ENCODE data around the gene SNX8.
A peak's percentile ranks its signal among the peaks of the same experiment; 100 is the strongest.

SNX8 gene

GRCh38 chr7:2222516-2222915 is 91.7 kb downstream of the SNX8 start:
- no peak overlapping the region for H2BK12ac ChIP-seq (ENCODE audit: low read length)
- H3K36me3 ChIP-seq (replicated peaks in 1 of 2; ENCODE audit: control insufficient read depth in 2 of 2, insufficient read depth in 2 of 2, low read length in 2 of 2) = peaks cover 61 to 86% of the 10 kb centered on the region in 2 donors
- H3K79me1 ChIP-seq (ENCODE audit: low read depth, low read length) = peaks cover 25% of the 10 kb centered on the region
- H3K27me3 ChIP-seq (ENCODE audit: control insufficient read depth in 3 of 3, insufficient read depth in 3 of 3, low read depth in 1 of 3, low read length in 3 of 3) = no peaks in the 10 kb centered on the region
- no peak overlapping the region for H2BK5ac ChIP-seq (ENCODE audit: low read length)
- H3K9ac ChIP-seq (ENCODE audit: low read depth, low read length, poor library complexity) = no peak overlapping the region
- H3K27ac ChIP-seq (replicated peaks; ENCODE audit: low read length) = no peak overlapping the region
- H3K4ac ChIP-seq (ENCODE audit: low read length) = no peak overlapping the region
- no peak overlapping the region for H3K4me2 ChIP-seq (ENCODE audit: insufficient read depth, low read length, poor library complexity, severe bottlenecking)
- H4K8ac ChIP-seq (ENCODE audit: low read depth, low read length) = no peak overlapping the region
- no peak for DNase-seq (ENCODE audit: low spot score)
- no peak overlapping the region for H3K18ac ChIP-seq (ENCODE audit: low read length)
- no peak overlapping the region for H2AK5ac ChIP-seq (ENCODE audit: low read depth, low read length)
- H2BK15ac ChIP-seq (ENCODE audit: low read length) = no peak overlapping the region
- peaks cover 0 to 2% of the 10 kb centered on the region in 2 donors for H3K4me1 ChIP-seq (ENCODE audit: control insufficient read depth in 2 of 2, insufficient read depth in 1 of 2, low read depth in 1 of 2, low read length in 2 of 2)
- no peak overlapping the region for H4K91ac ChIP-seq (ENCODE audit: low read depth, low read length, poor library complexity)
- H3K4me3 ChIP-seq (ENCODE audit: low read length in 2 of 2) = peak overlapping the region in 1 of 2 donors; percentile 44
- H3K23ac ChIP-seq (ENCODE audit: low read depth, low read length, poor library complexity) = peak overlapping the region; percentile 20
- WGBS, 2 donors (ENCODE audit: extremely low coverage in 2 of 2, insufficient read length in 2 of 2, insufficient replicate concordance in 1 of 2) = no CpG with 5 or more reads among the region's 22 CpGs
- H3K9me3 ChIP-seq (replicated peaks in 1 of 2; ENCODE audit: control insufficient read depth in 2 of 2, insufficient read depth in 1 of 2, low read depth in 1 of 2, low read length in 2 of 2) = no peaks in the 10 kb centered on the region
- H3K14ac ChIP-seq (ENCODE audit: low read length) = no peak overlapping the region
- no peak overlapping the region for H2BK120ac ChIP-seq (ENCODE audit: low read depth, low read length)
- H2AFZ ChIP-seq (ENCODE audit: low read length) = no peak overlapping the region

- Histone ChIP-seq H3K79me1 (ENCODE audit: low read depth, low read length) (peaks cover 24% of the 10 kb centered on the region), H2AK5ac (ENCODE audit: low read depth, low read length) (no peak overlapping the region), H3K4me1 (ENCODE audit: control insufficient read depth in 2 of 2, insufficient read depth in 1 of 2, low read depth in 1 of 2, low read length in 2 of 2) (peaks cover 0 to 2% of the 10 kb centered on the region in 2 donors), H3K23ac (ENCODE audit: low read depth, low read length, poor library complexity) (no peak overlapping the region), H3K27me3 (ENCODE audit: control insufficient read depth in 3 of 3, insufficient read depth in 3 of 3, low read depth in 1 of 3, low read length in 3 of 3) (no peaks in the 10 kb centered on the region), H3K4me3 (ENCODE audit: low read length in 2 of 2) (no peak overlapping the region), H3K4me2 (ENCODE audit: insufficient read depth, low read length, poor library complexity, severe bottlenecking) (no peak overlapping the region), H2BK12ac (ENCODE audit: low read length) (no peak overlapping the region), H3K9me3 (replicated peaks in 1 of 2; ENCODE audit: control insufficient read depth in 2 of 2, insufficient read depth in 1 of 2, low read depth in 1 of 2, low read length in 2 of 2) (peaks cover 0 to 2% of the 10 kb centered on the region in 2 donors), H2BK5ac (ENCODE audit: low read length) (peak overlapping the region; percentile 14), H3K18ac (ENCODE audit: low read length) (no peak overlapping the region), H2BK15ac (ENCODE audit: low read length) (no peak overlapping the region), H3K9ac (ENCODE audit: low read depth, low read length, poor library complexity) (no peak overlapping the region), H3K4ac (ENCODE audit: low read length) (no peak overlapping the region), H2AFZ (ENCODE audit: low read length) (no peak overlapping the region), H3K36me3 (replicated peaks in 1 of 2; ENCODE audit: control insufficient read depth in 2 of 2, insufficient read depth in 2 of 2, low read length in 2 of 2) (peaks cover 70 to 86% of the 10 kb centered on the region in 2 donors), H3K14ac (ENCODE audit: low read length) (no peak overlapping the region), H2BK120ac (ENCODE audit: low read depth, low read length) (no peak overlapping the region), H4K8ac (ENCODE audit: low read depth, low read length) (no peak overlapping the region), H4K91ac (ENCODE audit: low read depth, low read length, poor library complexity) (no peak overlapping the region), H3K27ac (replicated peaks; ENCODE audit: low read length) (no peak overlapping the region)
- DNase-seq (ENCODE audit: low spot score) = no peak
- WGBS, 2 donors (ENCODE audit: extremely low coverage in 2 of 2, insufficient read length in 2 of 2, insufficient replicate concordance in 1 of 2) = no CpG with 5 or more reads among the region's 17 CpGs
Measured at GRCh38 chr7:2220954-2221353, 93.3 kb downstream of the SNX8 start.

- Histone ChIP-seq H4K8ac (ENCODE audit: low read depth, low read length) (no peak overlapping the region), H2BK12ac (ENCODE audit: low read length) (no peak overlapping the region), H3K27ac (replicated peaks; ENCODE audit: low read length) (no peak overlapping the region), H2BK5ac (ENCODE audit: low read length) (no peak overlapping the region), H3K18ac (ENCODE audit: low read length) (no peak overlapping the region), H3K79me1 (ENCODE audit: low read depth, low read length) (peaks cover 24% of the 10 kb centered on the region), H3K36me3 (replicated peaks in 1 of 2; ENCODE audit: control insufficient read depth in 2 of 2, insufficient read depth in 2 of 2, low read length in 2 of 2) (peaks cover 74 to 86% of the 10 kb centered on the region in 2 donors), H3K4me2 (ENCODE audit: insufficient read depth, low read length, poor library complexity, severe bottlenecking) (no peak overlapping the region), H2BK15ac (ENCODE audit: low read length) (no peak overlapping the region), H3K23ac (ENCODE audit: low read depth, low read length, poor library complexity) (no peak overlapping the region), H2AK5ac (ENCODE audit: low read depth, low read length) (no peak overlapping the region), H3K9ac (ENCODE audit: low read depth, low read length, poor library complexity) (no peak overlapping the region), H3K14ac (ENCODE audit: low read length) (no peak overlapping the region), H4K91ac (ENCODE audit: low read depth, low read length, poor library complexity) (no peak overlapping the region), H3K9me3 (replicated peaks in 1 of 2; ENCODE audit: control insufficient read depth in 2 of 2, insufficient read depth in 1 of 2, low read depth in 1 of 2, low read length in 2 of 2) (peaks cover 0 to 2% of the 10 kb centered on the region in 2 donors), H2BK120ac (ENCODE audit: low read depth, low read length) (no peak overlapping the region), H3K4me3 (ENCODE audit: low read length in 2 of 2) (no peak overlapping the region), H3K27me3 (ENCODE audit: control insufficient read depth in 3 of 3, insufficient read depth in 3 of 3, low read depth in 1 of 3, low read length in 3 of 3) (no peaks in the 10 kb centered on the region), H3K4ac (ENCODE audit: low read length) (no peak overlapping the region), H3K4me1 (ENCODE audit: control insufficient read depth in 2 of 2, insufficient read depth in 1 of 2, low read depth in 1 of 2, low read length in 2 of 2) (peaks cover 0 to 2% of the 10 kb centered on the region in 2 donors), H2AFZ (ENCODE audit: low read length) (no peak overlapping the region)
- no CpG with 5 or more reads among the region's 16 CpGs for WGBS, 2 donors (ENCODE audit: extremely low coverage in 2 of 2, insufficient read length in 2 of 2, insufficient replicate concordance in 1 of 2)
- no peak for DNase-seq (ENCODE audit: low spot score)
Measured at GRCh38 chr7:2220506-2220905, 93.7 kb downstream of the SNX8 start.

- Histone ChIP-seq H3K36me3 (replicated peaks in 1 of 2; ENCODE audit: control insufficient read depth in 2 of 2, insufficient read depth in 2 of 2, low read length in 2 of 2) (peaks cover 71 to 85% of the 10 kb centered on the region in 2 donors), H3K27ac (replicated peaks; ENCODE audit: low read length) (no peak overlapping the region), H3K14ac (ENCODE audit: low read length) (peak overlapping the region; percentile 56), H3K18ac (ENCODE audit: low read length) (no peak overlapping the region), H2BK120ac (ENCODE audit: low read depth, low read length) (no peak overlapping the region), H3K27me3 (ENCODE audit: control insufficient read depth in 3 of 3, insufficient read depth in 3 of 3, low read depth in 1 of 3, low read length in 3 of 3) (no peaks in the 10 kb centered on the region), H3K23ac (ENCODE audit: low read depth, low read length, poor library complexity) (no peak overlapping the region), H3K4me2 (ENCODE audit: insufficient read depth, low read length, poor library complexity, severe bottlenecking) (no peak overlapping the region), H3K79me1 (ENCODE audit: low read depth, low read length) (peaks cover 22% of the 10 kb centered on the region), H3K9ac (ENCODE audit: low read depth, low read length, poor library complexity) (peak overlapping the region; percentile 50), H2BK12ac (ENCODE audit: low read length) (no peak overlapping the region), H3K9me3 (replicated peaks in 1 of 2; ENCODE audit: control insufficient read depth in 2 of 2, insufficient read depth in 1 of 2, low read depth in 1 of 2, low read length in 2 of 2) (peaks cover 0 to 2% of the 10 kb centered on the region in 2 donors), H2AFZ (ENCODE audit: low read length) (no peak overlapping the region), H3K4me1 (ENCODE audit: control insufficient read depth in 2 of 2, insufficient read depth in 1 of 2, low read depth in 1 of 2, low read length in 2 of 2) (peaks cover 0 to 2% of the 10 kb centered on the region in 2 donors), H3K4ac (ENCODE audit: low read length) (no peak overlapping the region), H2BK5ac (ENCODE audit: low read length) (no peak overlapping the region), H4K91ac (ENCODE audit: low read depth, low read length, poor library complexity) (peak overlapping the region; percentile 64), H3K4me3 (ENCODE audit: low read length in 2 of 2) (peak overlapping the region in 1 of 2 donors; percentile 59), H4K8ac (ENCODE audit: low read depth, low read length) (no peak overlapping the region), H2AK5ac (ENCODE audit: low read depth, low read length) (no peak overlapping the region), H2BK15ac (ENCODE audit: low read length) (no peak overlapping the region)
- no CpG with 5 or more reads among the region's 19 CpGs for WGBS, 2 donors (ENCODE audit: extremely low coverage in 2 of 2, insufficient read length in 2 of 2, insufficient replicate concordance in 1 of 2)
- DNase-seq (ENCODE audit: low spot score) = no peak
Measured at GRCh38 chr7:2220030-2220429, 94.2 kb downstream of the SNX8 start.

Measured in neuronal stem cell (in vitro differentiated cells).